BE2C (cell line): ENCODE measurements around the gene NCOA1.

Experiments
- DNase-seq: peaks from one replicate; pipeline ENCODE4 v3.0.0-alpha.2; 2020
- H3K27me3 ChIP-seq: fragments of 250-450 bp; sonication (Bioruptor Pico); 2 replicates; pipeline ENCODE4 v1.5.1; 2020; ENCODE audit warnings: mild to moderate bottlenecking
- H3K36me3 ChIP-seq: fragments of 250-450 bp; sonication (Bioruptor Pico); 2 replicates; pipeline ENCODE4 v1.5.1; 2020; ENCODE audit warnings: mild to moderate bottlenecking
- H3K4me1 ChIP-seq: fragments of 250-450 bp; sonication (Bioruptor Pico); 2 replicates; pipeline ENCODE4 v1.5.1; 2020
- H3K4me3 ChIP-seq: 2 replicates; pipeline ENCODE4 v1.5.1; 2011; ENCODE audit warnings: low read depth, low read length
- H3K9me3 ChIP-seq: fragments of 250-450 bp; sonication (Bioruptor Pico); 2 replicates; pipeline ENCODE4 v1.5.1; 2020
- CTCF ChIP-seq: IDR thresholded peaks from 2 replicates; pipeline ENCODE4 v1.5.1; 2012; ENCODE audit warnings: mild to moderate bottlenecking, low read depth, low read length

Gene NCOA1

GRCh38 chr2:24779116-24779515 is 288.1 kb downstream of the NCOA1 start:
- Histone ChIP-seq H3K4me3 (no peak overlapping the region), H3K27me3 (no peaks in the 10 kb centered on the region), H3K4me1 (no peaks in the 10 kb centered on the region), H3K9me3 (no peaks in the 10 kb centered on the region), H3K36me3 (no peaks in the 10 kb centered on the region)
- DNase-seq = no peak
- TF ChIP-seq CTCF = no peak

GRCh38 chr2:24783641-24784040 is 292.6 kb downstream of the NCOA1 start:
- Histone ChIP-seq H3K36me3 (no peaks in the 10 kb centered on the region), H3K4me1 (no peaks in the 10 kb centered on the region; the same call in 1 of the 2 replicates), H3K27me3 (no peaks in the 10 kb centered on the region), H3K4me3 (no peak overlapping the region), H3K9me3 (no peaks in the 10 kb centered on the region)
- DNase-seq = no peak
- TF ChIP-seq CTCF = no peak

- DNase-seq = no peak
- Histone ChIP-seq H3K4me3 (no peak overlapping the region), H3K36me3 (no peaks in the 10 kb centered on the region), H3K9me3 (no peaks in the 10 kb centered on the region), H3K4me1 (no peaks in the 10 kb centered on the region; the same call in 1 of the 2 replicates), H3K27me3 (no peaks in the 10 kb centered on the region)
- TF ChIP-seq CTCF = no peak
Measured at GRCh38 chr2:24785671-24786321, 294.7 kb downstream of the NCOA1 start.

GRCh38 chr2:24787532-24787931 is 296.5 kb downstream of the NCOA1 start:
- Histone ChIP-seq H3K4me3 (no peak overlapping the region), H3K36me3 (no peaks in the 10 kb centered on the region), H3K4me1 (no peaks in the 10 kb centered on the region; the same call in 1 of the 2 replicates), H3K9me3 (no peaks in the 10 kb centered on the region), H3K27me3 (no peaks in the 10 kb centered on the region)
- DNase-seq = no peak
- no peak for TF ChIP-seq CTCF

GRCh38 chr2:24788816-24789215 is 297.8 kb downstream of the NCOA1 start:
- Histone ChIP-seq H3K4me3 (no peak overlapping the region), H3K36me3 (no peaks in the 10 kb centered on the region; the same call in 1 of the 2 replicates), H3K27me3 (no peaks in the 10 kb centered on the region), H3K9me3 (no peaks in the 10 kb centered on the region), H3K4me1 (no peaks in the 10 kb centered on the region; the same call in 1 of the 2 replicates)
- no peak for TF ChIP-seq CTCF
- no peak for DNase-seq

- DNase-seq = no peak
- no peak for TF ChIP-seq CTCF
- Histone ChIP-seq H3K4me3 (no peak overlapping the region), H3K9me3 (no peaks in the 10 kb centered on the region), H3K36me3 (peaks cover 14% of the 10 kb centered on the region), H3K27me3 (no peaks in the 10 kb centered on the region), H3K4me1 (no peaks in the 10 kb centered on the region)
Measured at GRCh38 chr2:24791452-24791851, 300.4 kb downstream of the NCOA1 start.
